ENCODE measurements around the gene SF1. TPM values are rescaled to one million over a fixed set of nuclear protein-coding genes. Genes with fewer than 3 reads are reported as not detected.

Gene SF1
- total and polyA plus RNA-seq, 9 of the 15 experiments (the other 6 are each of a cell fraction or from before 2014, with no cell fraction given): 13.1 to 334 (median 111) TPM

DNA sequence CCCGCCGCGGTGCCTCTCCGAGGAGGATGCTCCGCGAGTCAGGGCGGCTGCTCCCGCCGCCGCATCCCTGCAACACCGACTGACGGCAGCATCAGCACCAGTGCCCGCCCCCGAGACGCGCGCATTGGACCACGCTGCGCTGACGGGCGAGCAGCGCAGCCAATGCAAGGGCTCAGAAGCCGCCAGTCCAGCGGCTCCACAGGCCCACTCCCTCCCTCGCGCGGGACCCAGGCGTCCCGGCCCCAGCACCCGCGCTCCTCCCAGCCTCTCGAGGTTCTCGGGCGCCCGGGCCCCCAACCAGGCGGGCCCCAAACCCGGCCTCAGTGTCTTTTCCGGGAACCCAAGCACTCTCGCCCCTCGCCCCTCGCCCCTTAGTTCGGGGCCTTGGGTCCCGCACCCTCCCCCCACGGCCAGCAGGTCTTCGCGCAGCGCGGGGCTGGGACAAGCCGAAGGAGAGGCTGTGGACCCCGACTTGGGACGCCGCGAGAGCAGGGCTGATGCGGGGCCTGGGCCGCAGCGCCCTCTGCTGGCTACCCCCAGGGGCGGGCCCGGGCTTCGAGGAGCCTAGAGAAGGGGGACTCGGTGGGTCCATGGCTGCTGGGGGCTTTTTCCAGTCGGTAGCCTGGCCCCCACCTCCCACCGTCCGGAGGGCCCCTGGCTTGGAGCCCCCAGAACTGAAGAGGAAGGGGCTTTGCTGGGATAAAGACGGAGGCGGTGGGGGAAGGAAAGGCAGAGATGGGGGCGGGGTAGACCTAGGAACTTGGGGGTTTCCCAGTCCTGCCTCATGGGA lies 55.0 kb downstream of the SF1 start, which contains the start of gene NRXN2 (continued):
- TF ChIP-seq, protein P1, sequence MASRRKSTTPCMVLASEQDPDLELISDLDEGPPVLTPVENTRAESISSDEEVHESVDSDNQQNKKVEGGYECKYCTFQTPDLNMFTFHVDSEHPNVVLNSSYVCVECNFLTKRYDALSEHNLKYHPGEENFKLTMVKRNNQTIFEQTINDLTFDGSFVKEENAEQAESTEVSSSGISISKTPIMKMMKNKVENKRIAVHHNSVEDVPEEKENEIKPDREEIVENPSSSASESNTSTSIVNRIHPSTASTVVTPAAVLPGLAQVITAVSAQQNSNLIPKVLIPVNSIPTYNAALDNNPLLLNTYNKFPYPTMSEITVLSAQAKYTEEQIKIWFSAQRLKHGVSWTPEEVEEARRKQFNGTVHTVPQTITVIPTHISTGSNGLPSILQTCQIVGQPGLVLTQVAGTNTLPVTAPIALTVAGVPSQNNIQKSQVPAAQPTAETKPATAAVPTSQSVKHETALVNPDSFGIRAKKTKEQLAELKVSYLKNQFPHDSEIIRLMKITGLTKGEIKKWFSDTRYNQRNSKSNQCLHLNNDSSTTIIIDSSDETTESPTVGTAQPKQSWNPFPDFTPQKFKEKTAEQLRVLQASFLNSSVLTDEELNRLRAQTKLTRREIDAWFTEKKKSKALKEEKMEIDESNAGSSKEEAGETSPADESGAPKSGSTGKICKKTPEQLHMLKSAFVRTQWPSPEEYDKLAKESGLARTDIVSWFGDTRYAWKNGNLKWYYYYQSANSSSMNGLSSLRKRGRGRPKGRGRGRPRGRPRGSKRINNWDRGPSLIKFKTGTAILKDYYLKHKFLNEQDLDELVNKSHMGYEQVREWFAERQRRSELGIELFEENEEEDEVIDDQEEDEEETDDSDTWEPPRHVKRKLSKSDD (conservative IDR thresholded peaks at IDR 0.05; ENCODE audit: low read length): no peak
- TF ChIP-seq, protein P2, sequence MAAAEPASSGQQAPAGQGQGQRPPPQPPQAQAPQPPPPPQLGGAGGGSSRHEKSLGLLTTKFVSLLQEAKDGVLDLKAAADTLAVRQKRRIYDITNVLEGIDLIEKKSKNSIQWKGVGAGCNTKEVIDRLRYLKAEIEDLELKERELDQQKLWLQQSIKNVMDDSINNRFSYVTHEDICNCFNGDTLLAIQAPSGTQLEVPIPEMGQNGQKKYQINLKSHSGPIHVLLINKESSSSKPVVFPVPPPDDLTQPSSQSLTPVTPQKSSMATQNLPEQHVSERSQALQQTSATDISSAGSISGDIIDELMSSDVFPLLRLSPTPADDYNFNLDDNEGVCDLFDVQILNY (CRISPR knock-in tag; IDR thresholded peaks at IDR 0.05): no peak
- 0 out of 2 replicates have a peak, but pooled peaks have one; percentile 36 for TF ChIP-seq MTA1 (IDR thresholded peaks at IDR 0.05; ENCODE audit: borderline replicate concordance)
- no peak for TF ChIP-seq ZNF75A (CRISPR knock-in tag; IDR thresholded peaks at IDR 0.05)
- no peak for TF ChIP-seq RBM22 (IDR thresholded peaks at IDR 0.05; ENCODE audit: low read depth, low read length, poor library complexity, severe bottlenecking)
- TF ChIP-seq RFX5 (IDR thresholded peaks at IDR 0.05; ENCODE audit: low read depth, low read length): no peak
- peak; percentile 82 for TF ChIP-seq MTA3 (IDR thresholded peaks at IDR 0.05; ENCODE audit: borderline replicate concordance)
- TF ChIP-seq ZNF165 (CRISPR knock-in tag; IDR thresholded peaks at IDR 0.05; ENCODE audit: borderline replicate concordance): no peak
- no peak for TF ChIP-seq CBFA2T3 (IDR thresholded peaks at IDR 0.05)
- no peak for TF ChIP-seq DACH1 (IDR thresholded peaks at IDR 0.05; ENCODE audit: partially characterized antibody)
- TF ChIP-seq C11orf30 (IDR thresholded peaks at IDR 0.05; ENCODE audit: low read depth): no peak
- TF ChIP-seq ILK (tag; IDR thresholded peaks at IDR 0.05; ENCODE audit: borderline replicate concordance, low read depth): no peak
- TF ChIP-seq, protein P3, sequence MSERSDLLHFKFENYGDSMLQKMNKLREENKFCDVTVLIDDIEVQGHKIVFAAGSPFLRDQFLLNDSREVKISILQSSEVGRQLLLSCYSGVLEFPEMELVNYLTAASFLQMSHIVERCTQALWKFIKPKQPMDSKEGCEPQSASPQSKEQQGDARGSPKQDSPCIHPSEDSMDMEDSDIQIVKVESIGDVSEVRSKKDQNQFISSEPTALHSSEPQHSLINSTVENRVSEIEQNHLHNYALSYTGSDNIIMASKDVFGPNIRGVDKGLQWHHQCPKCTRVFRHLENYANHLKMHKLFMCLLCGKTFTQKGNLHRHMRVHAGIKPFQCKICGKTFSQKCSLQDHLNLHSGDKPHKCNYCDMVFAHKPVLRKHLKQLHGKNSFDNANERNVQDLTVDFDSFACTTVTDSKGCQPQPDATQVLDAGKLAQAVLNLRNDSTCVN (CRISPR knock-in tag; IDR thresholded peaks at IDR 0.05): no peak
- TF ChIP-seq PRPF4 (IDR thresholded peaks at IDR 0.05; ENCODE audit: insufficient read depth, low read depth, low read length, poor library complexity, severe bottlenecking): no peak

All from K562 (cell line).